ENCODE data around the gene FABP6. TPM values are rescaled to one million over a fixed set of nuclear protein-coding genes. Genes with fewer than 3 reads are reported as not detected.
A peak's percentile ranks its signal among the peaks of the same experiment; 100 is the strongest.

FABP6 gene
- total RNA-seq, 1 experiment from 2014 or later = 2.9 TPM

DNA sequence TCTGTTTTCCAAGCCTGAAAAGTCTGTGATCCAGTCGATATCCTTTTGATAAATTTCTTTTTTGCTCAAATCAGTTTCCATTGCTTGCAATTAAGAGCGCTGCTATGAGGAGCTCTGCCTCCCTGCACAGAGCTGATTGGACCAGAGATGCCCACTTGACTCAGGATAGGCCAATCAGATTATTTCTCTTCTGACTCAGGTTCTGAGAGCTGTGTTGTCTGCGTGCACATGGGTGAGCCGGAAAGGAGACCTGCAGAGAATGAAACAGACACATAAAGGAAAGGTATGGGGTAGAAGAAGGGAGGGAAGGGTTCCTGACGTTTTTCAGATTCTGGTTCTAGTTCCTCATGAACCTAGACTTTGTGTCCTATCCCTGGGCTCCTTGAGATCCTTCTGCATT lies 15.8 kb upstream of the FABP6 start:
- no peak overlapping the region for H3K4me3 Mint-ChIP-seq
- no peaks in the 10 kb centered on the region for H3K9me3 Mint-ChIP-seq
- H3K27me3 Mint-ChIP-seq (ENCODE audit: low read depth) = peaks cover 2% of the 10 kb centered on the region; the same call in 1 of the 2 replicates
- no peaks in the 10 kb centered on the region for H3K36me3 Mint-ChIP-seq
- ChIA-PET POLR2A (no interaction called here), CTCF (no interaction called here)
- ATAC-seq = peak; percentile 90
- DNase-seq (ENCODE audit: low spot score) = no peak
- H3K4me1 Mint-ChIP-seq = no peaks in the 10 kb centered on the region
- TF ChIP-seq, protein P1, sequence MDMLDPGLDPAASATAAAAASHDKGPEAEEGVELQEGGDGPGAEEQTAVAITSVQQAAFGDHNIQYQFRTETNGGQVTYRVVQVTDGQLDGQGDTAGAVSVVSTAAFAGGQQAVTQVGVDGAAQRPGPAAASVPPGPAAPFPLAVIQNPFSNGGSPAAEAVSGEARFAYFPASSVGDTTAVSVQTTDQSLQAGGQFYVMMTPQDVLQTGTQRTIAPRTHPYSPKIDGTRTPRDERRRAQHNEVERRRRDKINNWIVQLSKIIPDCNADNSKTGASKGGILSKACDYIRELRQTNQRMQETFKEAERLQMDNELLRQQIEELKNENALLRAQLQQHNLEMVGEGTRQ (CRISPR knock-in tag; IDR thresholded peaks at IDR 0.05) = peak; percentile 66
- TF ChIP-seq, protein P2, sequence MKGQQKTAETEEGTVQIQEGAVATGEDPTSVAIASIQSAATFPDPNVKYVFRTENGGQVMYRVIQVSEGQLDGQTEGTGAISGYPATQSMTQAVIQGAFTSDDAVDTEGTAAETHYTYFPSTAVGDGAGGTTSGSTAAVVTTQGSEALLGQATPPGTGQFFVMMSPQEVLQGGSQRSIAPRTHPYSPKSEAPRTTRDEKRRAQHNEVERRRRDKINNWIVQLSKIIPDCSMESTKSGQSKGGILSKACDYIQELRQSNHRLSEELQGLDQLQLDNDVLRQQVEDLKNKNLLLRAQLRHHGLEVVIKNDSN (CRISPR knock-in tag; IDR thresholded peaks at IDR 0.05) = peak; percentile 43; the same call in 1 of the 2 replicates
- TF ChIP-seq ZNF263 (CRISPR knock-in tag; IDR thresholded peaks at IDR 0.05; ENCODE audit: low read depth) (no peak), NR3C1 (CRISPR knock-in tag; conservative IDR thresholded peaks at IDR 0.05; ENCODE audit: low read depth) (no peak), NFATC4 (CRISPR knock-in tag; IDR thresholded peaks at IDR 0.05) (no peak)
- H3K27ac Mint-ChIP-seq = no peak overlapping the region

DNA sequence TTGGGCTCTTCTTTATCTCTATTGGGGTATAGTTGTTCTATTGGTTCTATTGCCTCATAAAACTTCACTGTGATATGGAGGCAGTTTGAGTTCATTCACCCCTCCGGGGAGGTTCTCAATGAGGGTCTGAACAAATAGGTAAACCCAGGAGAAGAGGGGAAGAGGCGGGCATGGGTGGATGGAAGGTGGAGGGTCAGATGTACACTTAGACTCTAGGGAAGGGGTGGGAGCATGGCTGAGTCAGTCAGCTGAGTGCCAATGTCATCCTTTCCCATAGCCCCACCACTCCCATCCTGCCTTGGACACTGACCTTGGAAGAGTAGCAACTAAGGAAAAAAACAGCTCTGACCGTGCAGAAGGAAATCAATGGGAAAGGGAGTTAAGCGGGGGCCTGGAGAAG lies 9.9 kb upstream of the FABP6 start:
- Mint-ChIP-seq H3K9me3 (no peaks in the 10 kb centered on the region), H3K4me3 (no peak overlapping the region), H3K27ac (no peak overlapping the region), H3K4me1 (0 out of 2 replicates have a peak, but pooled peaks cover 2% of the 10 kb centered on the region), H3K36me3 (no peaks in the 10 kb centered on the region), H3K27me3 (ENCODE audit: low read depth) (no peaks in the 10 kb centered on the region)
- DNase-seq (ENCODE audit: low spot score) (no peak), ATAC-seq (no peak)
- POLR2A ChIA-PET = interaction anchor here (0.5 kb wide), 1 partner anchor 95 kb away, joined by 6 read pairs; no protein-coding TSS in a partner anchor
- CTCF ChIA-PET = no interaction called here
- no peak for TF ChIP-seq TEAD1 (CRISPR knock-in tag; IDR thresholded peaks at IDR 0.05)
- TF ChIP-seq, protein P3, sequence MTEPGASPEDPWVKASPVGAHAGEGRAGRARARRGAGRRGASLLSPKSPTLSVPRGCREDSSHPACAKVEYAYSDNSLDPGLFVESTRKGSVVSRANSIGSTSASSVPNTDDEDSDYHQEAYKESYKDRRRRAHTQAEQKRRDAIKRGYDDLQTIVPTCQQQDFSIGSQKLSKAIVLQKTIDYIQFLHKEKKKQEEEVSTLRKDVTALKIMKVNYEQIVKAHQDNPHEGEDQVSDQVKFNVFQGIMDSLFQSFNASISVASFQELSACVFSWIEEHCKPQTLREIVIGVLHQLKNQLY (CRISPR knock-in tag; IDR thresholded peaks at IDR 0.05) = no peak
- TF ChIP-seq ESRRA (CRISPR knock-in tag; IDR thresholded peaks at IDR 0.05; ENCODE audit: borderline replicate concordance) = no peak
- TF ChIP-seq, protein P4, sequence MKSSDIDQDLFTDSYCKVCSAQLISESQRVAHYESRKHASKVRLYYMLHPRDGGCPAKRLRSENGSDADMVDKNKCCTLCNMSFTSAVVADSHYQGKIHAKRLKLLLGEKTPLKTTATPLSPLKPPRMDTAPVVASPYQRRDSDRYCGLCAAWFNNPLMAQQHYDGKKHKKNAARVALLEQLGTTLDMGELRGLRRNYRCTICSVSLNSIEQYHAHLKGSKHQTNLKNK (CRISPR knock-in tag; IDR thresholded peaks at IDR 0.05) = no peak
- TF ChIP-seq, protein P5, sequence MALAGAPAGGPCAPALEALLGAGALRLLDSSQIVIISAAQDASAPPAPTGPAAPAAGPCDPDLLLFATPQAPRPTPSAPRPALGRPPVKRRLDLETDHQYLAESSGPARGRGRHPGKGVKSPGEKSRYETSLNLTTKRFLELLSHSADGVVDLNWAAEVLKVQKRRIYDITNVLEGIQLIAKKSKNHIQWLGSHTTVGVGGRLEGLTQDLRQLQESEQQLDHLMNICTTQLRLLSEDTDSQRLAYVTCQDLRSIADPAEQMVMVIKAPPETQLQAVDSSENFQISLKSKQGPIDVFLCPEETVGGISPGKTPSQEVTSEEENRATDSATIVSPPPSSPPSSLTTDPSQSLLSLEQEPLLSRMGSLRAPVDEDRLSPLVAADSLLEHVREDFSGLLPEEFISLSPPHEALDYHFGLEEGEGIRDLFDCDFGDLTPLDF (CRISPR knock-in tag; IDR thresholded peaks at IDR 0.05) = no peak
- TF ChIP-seq MYBL2 (CRISPR knock-in tag; IDR thresholded peaks at IDR 0.05) = no peak
- no peak for TF ChIP-seq SMAD4 (CRISPR knock-in tag; IDR thresholded peaks at IDR 0.05)
- no peak for TF ChIP-seq ZNF263 (CRISPR knock-in tag; IDR thresholded peaks at IDR 0.05; ENCODE audit: low read depth)

DNA sequence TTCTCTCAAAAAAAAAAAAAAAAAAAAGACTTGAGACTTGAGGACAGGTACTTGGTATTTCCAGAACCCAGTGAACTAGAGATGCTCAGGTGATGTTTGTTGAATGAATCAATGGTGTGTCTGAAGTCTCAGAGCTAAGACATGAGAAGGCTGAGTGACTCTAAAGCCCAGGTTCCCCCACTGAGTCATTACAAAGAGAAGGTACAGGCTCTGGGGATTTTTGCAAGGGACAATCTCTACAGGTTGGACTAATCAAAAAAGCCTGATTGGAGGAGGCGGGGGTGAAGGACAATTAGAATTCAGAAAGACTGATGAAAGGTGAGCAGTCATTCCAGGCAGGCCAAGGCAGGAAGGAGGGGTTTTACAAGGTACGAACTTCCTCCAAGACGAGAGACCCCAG lies 8.2 kb upstream of the FABP6 start:
- Mint-ChIP-seq H3K9me3 (no peaks in the 10 kb centered on the region), H3K27me3 (ENCODE audit: low read depth) (no peaks in the 10 kb centered on the region), H3K27ac (no peak overlapping the region), H3K4me3 (no peak overlapping the region), H3K36me3 (no peaks in the 10 kb centered on the region), H3K4me1 (0 out of 2 replicates have a peak, but pooled peaks cover 2% of the 10 kb centered on the region)
- ATAC-seq (no peak), DNase-seq (ENCODE audit: low spot score) (no peak)
- POLR2A ChIA-PET = no interaction called here
- CTCF ChIA-PET = no interaction called here
- TF ChIP-seq, protein P6, sequence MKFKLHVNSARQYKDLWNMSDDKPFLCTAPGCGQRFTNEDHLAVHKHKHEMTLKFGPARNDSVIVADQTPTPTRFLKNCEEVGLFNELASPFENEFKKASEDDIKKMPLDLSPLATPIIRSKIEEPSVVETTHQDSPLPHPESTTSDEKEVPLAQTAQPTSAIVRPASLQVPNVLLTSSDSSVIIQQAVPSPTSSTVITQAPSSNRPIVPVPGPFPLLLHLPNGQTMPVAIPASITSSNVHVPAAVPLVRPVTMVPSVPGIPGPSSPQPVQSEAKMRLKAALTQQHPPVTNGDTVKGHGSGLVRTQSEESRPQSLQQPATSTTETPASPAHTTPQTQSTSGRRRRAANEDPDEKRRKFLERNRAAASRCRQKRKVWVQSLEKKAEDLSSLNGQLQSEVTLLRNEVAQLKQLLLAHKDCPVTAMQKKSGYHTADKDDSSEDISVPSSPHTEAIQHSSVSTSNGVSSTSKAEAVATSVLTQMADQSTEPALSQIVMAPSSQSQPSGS (CRISPR knock-in tag; IDR thresholded peaks at IDR 0.05; ENCODE audit: borderline replicate concordance, low read depth) = no peak
- TF ChIP-seq, protein P7, sequence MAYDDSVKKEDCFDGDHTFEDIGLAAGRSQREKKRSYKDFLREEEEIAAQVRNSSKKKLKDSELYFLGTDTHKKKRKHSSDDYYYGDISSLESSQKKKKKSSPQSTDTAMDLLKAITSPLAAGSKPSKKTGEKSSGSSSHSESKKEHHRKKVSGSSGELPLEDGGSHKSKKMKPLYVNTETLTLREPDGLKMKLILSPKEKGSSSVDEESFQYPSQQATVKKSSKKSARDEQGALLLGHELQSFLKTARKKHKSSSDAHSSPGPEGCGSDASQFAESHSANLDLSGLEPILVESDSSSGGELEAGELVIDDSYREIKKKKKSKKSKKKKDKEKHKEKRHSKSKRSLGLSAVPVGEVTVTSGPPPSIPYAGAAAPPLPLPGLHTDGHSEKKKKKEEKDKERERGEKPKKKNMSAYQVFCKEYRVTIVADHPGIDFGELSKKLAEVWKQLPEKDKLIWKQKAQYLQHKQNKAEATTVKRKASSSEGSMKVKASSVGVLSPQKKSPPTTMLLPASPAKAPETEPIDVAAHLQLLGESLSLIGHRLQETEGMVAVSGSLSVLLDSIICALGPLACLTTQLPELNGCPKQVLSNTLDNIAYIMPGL (CRISPR knock-in tag; IDR thresholded peaks at IDR 0.05) = no peak
- TF ChIP-seq RORB (CRISPR knock-in tag; IDR thresholded peaks at IDR 0.05) (no peak), KAT7 (CRISPR knock-in tag; IDR thresholded peaks at IDR 0.05; ENCODE audit: borderline replicate concordance) (no peak), SMAD4 (CRISPR knock-in tag; IDR thresholded peaks at IDR 0.05) (no peak), TCF7 (CRISPR knock-in tag; IDR thresholded peaks at IDR 0.05; ENCODE audit: low read depth) (no peak), JUN (CRISPR knock-in tag; IDR thresholded peaks at IDR 0.05) (no peak), ESRRA (CRISPR knock-in tag; IDR thresholded peaks at IDR 0.05; ENCODE audit: borderline replicate concordance) (no peak), ZNF317 (CRISPR knock-in tag; IDR thresholded peaks at IDR 0.05; ENCODE audit: borderline replicate concordance, low read depth) (no peak), TEAD4 (CRISPR knock-in tag; IDR thresholded peaks at IDR 0.05) (no peak), ZNF138 (CRISPR knock-in tag; conservative IDR thresholded peaks at IDR 0.05) (no peak), ATF1 (CRISPR knock-in tag; IDR thresholded peaks at IDR 0.05) (no peak), TEAD1 (CRISPR knock-in tag; IDR thresholded peaks at IDR 0.05) (no peak)
- TF ChIP-seq, protein P2 (CRISPR knock-in tag; IDR thresholded peaks at IDR 0.05) = no peak
